ENCODE measurements around the gene RNF145.
A peak's percentile ranks its signal among the peaks of the same experiment; 100 is the strongest.
"Not testable (repeated sequence)": the region's sequence is repeated elsewhere in the genome, so short reads cannot be mapped to it uniquely, and the experiment has no call there.

Gene RNF145

DNA sequence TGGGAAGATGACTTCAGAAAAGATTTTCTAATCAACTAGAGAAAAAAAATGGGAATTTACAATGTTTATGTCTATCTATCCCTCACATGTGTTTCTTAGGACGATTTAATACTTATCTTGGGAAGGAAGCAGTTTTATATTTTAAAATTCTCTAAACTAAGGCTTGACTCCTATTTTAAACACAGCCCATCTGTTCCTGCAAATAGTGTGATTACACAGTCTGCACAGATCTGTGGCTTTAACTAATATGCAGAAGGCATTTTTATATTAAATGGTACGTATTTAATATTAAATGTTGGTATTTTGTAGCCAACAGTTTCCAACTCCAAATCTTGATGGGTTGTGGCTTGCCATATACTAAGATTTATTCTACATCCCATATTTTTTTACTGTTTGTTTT, 56.5 kb downstream of the RNF145 start:
- DNase-seq, result no peak

DNA sequence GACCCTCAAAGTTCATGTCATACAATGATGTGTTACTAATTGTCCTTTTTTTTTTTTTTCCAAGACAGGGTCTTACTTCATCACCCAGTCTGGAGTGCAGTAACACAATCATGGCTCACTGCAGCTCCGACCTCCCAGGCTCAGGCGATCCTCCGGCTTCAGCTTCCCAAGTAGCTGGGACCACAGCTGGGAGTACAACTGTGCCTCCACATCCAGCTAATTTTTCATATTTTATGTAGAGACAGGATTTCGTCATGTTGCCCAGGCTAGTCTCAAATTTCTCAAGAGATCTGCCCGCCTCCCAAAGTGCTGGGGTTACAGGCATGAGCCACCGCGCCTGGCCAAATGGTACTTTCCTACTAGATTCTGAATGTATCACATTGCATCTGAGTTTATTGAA, 60.3 kb downstream of the RNF145 start:
- DNase-seq, result no peak

DNA sequence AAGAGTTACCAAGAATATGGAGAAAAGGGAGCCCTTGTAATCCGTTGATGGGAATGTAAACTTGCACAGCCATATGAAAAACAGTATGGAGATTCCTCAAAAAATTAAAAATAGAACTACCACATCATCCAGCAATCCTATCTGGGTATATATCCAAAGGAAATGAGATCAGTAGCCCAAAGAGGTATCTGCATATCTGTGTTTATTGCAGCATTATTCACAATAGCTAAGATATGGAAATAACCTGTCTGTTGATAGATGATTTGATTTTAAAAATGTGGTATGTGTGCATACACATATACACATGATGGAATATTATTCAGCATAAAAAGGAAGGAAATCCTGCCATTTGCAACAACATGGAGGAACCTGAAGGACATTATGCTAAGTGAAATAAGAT, 61.4 kb downstream of the RNF145 start:
- no peak for DNase-seq

DNA sequence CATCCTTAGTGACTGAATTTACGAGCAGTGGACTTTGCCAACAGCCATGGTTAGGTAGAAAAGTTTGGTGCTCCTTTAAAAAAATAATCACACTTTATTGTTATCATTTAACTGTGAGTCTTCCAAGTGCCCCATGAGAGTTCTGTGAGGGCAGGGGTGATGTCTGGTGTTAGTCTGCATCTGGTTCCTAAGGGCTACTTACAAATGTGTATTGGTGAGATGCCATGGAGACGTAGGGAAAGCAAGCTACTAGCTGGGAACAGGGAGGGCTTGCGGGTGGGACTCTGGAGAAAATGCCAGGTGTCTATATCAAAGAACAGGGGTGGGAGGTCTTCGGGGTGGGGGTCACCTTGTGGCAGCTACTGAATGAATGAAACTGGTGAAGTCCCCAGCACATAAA, 62.5 kb downstream of the RNF145 start:
- DNase-seq, result no peak

DNA sequence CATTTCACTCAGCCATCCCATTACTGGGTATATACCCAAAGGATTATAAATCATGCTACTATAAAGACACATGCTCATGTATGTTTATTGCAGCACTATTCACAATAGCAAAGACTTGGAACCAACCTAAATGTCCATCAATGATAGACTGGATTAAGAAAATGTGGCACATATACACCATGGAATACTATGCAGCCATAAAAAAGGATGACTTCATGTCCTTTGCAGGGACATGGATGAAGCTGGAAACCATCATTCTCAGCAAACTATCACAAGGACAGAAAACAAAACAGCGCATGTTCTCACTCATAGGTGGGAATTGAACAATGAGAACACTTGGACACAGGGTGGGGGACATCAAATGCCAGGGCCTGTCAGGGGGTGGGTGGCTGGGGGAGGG, 64.2 kb downstream of the RNF145 start:
- not testable (repeated sequence) for DNase-seq

DNA sequence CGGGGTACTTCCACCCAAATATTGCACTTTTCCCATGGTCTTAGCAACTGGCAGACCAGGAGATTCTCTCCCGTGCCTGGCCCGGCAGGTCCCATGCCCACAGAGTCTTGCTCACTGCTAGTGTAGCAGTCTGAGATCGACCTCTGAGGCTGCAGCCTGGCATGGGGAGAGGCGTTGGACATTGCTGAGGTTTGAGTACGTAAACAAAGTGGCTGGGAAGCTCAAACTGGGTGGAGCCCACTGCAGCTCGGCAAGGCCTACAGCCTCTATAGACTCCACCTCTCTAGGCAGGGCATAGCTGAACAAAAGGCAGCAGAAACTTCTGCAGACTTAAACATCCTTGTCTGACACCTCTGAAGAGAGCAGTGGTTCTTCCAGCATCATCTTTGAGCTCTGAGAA, 69.6 kb downstream of the RNF145 start:
- no peak for DNase-seq

DNA sequence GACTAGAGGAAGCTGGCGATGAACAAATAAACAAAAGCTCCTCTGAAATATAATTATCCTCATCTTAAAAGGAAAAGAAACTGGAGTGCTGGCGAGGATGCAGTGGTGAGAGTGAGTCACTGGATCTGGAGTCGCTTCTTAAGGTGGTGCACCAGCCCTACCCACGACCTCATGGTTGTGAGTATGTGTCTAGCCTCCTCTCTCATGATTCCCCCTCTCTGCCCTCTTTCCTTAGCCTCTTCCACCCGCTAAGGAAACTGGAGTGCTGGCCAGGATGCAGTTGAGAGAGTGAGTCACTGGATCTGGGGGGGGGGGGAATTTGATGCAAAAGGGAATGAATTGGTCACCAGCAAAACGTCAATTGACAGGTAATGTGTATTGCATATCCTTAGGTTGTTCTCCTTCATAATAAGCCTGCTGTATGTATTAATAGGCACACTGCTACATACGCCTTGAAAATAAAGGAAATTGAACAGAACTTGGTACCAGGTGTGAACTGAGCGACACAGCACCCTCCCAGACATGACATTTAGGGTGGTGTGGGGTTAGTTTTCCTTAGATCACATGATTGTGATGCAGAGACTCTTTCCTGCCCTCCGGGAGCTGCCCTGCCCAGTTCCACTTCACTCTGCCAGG, 73.3 kb downstream of the RNF145 start:
- no peak for DNase-seq

DNA sequence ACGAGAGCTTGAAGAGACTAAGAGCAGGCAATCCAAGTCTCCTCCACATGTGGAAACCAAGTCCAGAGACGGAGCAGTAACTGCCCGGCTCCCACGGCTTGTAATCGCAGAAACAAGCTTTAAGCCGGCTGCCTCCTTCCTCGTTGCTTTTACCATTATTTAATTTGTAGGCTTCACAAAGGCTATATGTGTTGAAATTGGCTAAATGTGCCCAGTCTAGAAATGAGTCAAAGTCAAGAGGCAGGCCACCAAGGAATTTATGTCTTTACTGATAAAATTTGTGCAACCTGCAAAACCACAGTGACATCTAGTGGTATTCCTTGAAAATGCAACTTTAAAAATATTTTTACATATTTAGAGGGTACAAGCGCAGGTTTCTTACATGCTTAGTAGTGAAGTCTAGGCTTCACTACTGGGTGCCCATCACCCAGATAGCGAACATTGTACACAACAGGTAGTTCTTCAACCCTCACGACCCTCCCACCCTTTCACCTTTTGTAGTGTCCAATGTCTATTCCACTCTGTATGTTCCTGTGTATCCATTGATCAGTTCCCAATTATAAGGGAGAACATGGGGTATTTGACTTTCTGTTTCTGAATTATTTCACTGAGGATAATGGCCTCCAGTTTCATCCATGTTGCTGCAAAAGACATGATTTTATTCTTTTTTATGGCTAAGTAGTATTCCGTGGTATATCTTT, 76.2 kb downstream of the RNF145 start:
- DNase-seq, result peak; percentile 38

DNA sequence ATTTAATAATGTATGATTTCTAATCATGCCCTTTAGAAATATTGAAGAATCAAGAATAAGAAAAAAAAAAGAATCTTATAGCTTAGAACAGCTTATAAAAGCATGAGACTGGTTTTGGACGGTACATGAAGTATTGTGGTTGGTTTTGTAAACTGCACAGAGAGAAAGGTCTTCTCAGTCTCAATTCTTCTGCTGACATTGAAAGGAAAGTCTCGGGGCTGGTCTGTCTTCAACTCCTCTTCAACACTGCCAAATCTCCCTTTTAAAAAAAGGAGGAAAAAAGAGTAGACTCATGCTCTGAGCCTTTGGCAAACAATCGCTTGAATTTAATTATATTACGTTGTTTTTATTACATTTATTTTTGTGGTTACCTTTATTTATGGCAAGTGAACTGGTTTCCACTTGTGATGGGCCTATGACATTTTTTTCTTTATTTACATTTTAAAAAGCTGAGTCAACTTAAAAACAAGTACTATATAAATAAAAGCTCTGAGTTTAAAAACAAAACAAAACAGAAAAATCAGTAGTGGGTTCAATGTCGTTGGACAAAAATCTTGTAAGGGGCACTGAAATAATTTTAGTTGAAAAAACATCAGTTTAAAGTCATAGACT, 76.8 kb downstream of the RNF145 start:
- DNase-seq, result no peak

DNA sequence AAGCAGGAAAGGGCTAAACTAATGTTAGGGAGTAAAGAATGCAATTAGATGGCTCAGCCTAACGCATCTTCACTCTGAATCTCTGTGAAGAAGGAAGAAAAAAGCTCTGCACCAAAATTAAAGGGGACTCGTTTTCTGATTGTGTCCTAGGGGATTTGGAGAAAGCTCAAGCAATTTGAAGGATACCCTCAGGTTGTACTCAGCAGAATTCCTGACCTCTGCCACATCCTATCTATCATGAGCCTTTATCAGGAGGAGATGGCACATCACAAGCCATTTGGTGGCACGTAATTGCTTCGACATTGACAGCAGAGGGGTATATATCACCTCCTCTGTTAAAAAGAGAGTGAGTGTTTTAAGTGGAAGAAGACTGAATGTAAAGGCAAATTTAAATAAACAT, 77.4 kb downstream of the RNF145 start:
- no peak for DNase-seq

DNA sequence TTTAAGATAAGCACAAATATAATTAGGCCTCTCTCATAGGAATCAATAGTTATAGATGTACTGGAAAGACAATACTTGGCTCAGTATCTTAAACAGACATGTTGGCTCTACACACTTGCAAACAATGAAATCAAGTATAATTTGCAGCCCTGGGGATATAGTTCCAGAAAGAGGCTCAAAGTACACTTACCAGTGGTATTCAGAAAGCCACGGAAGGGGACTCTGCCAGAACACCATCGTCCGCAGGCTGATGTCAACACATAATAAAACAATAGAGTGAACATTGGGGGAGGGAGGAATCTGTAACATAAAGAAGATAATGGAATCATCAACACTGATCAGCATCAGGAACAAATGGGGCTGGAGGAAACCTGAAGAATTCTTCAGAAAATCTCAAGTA, 78.5 kb downstream of the RNF145 start:
- no peak for DNase-seq

DNA sequence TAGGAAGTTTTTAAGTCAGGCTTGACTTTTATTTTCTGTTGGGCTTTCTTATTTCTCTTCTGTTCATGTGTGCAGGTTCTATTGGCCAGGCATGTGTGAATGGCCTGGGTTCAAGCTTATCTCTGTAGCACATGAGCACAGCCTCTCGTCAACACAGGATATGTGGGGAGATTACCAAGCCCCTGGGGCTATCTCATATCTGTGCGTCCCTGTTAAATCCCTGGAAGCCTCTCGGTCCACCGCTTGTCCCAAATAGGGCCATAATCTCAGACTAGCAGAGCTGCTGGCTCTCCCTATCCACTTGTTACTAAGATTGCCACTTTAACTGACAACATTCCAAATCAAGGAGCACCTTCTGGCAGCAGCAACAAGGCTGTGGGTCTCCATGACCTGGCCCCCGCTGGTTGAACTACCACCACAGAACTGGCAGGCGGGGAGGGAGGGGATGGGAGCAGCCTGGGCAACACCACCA, 81.2 kb downstream of the RNF145 start:
- no peak for DNase-seq

DNA sequence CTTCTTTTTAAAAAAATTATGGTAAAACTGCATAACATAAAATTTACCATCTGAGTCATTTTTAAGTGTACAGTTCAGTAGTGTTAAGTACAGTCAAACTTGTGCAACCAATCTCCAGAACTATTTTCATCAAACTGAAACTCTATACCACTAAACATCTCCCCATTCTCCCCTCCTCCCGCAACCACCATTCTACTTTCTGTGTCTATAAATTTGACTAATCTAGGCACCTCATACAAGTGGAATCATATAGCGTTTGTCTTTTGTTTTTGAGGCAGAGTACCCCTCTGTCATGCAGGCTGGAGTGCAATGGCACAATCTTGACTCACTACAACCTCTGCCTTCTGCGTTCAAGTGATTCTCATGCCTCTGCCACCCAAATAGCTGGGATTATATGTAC, 85.7 kb downstream of the RNF145 start:
- no peak for DNase-seq

DNA sequence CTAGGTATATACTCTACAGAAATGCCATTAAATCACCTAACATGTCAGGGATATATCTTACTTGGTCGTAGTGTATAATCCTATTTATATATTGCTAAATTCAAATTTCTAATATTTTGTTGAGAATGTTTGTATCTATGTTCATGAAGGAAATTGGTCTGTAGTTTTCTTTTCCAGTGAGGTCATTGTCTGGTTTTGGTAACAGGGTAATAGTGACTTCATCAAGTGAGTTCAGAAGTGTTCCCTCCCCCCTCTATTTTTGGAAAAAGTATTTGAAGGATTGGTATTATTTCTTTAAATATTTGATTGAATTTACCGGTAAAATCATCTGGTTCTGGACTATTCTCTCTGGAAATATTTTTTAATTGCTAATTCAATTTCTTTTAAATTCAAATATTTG, 86.2 kb downstream of the RNF145 start:
- no peak for DNase-seq

DNA sequence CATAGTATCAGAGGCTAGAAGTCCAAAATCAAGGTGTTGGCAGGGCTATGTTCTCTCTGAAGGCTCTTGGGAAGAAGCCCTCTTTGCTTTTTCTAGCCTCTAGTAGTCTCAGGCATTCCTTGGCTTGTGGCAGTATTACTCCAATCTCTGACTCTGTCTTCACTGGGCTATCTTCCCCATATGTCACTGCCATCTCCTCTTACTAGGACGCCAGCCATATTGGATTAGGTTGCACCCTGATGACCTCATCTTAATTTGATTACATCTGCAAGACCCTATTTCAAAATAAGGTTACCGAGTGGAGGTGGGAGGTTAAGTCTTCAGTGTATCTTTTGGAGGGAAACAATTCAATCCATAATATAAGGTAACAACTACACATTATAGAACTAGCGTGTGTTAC, 88.3 kb downstream of the RNF145 start:
- DNase-seq, result no peak

DNA sequence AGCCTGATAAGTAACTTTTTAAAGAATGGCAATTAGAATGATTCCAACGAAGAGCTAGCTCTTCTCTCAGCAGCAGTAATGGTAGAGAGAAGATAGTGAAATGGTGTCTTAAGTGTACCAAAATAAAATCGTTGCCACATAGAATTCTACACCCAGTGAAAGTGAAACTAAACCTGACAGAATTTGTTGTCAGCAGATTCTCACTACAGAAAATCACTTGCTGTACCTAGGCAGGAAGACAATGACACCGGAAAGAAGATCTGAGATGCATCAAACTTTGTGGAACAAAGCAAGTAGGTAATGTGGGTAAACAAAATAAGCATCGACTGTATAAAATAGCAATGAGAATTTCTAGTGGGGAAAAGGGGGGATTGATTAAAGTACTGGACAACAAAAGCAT, 88.9 kb downstream of the RNF145 start:
- DNase-seq, result no peak

DNA sequence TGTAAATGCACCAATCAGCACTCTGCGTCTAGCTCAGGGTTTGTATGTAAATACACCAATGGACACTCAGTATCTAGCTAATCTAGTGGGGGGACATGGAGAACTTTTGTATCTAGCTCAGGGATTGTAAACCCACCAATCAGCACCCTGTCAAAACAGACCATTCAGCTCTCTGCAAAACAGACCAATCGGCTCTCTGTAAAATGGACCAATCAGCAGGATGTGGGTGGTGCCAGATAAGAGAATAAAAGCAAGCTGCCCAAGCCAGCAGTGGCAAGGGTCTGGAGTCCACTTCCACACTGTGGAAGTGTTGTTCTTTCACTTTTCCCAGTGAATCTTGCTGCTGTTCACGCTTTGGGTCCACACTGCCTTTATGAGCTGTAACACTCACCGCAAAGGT, 89.5 kb downstream of the RNF145 start:
- DNase-seq, result not testable (repeated sequence)

DNA sequence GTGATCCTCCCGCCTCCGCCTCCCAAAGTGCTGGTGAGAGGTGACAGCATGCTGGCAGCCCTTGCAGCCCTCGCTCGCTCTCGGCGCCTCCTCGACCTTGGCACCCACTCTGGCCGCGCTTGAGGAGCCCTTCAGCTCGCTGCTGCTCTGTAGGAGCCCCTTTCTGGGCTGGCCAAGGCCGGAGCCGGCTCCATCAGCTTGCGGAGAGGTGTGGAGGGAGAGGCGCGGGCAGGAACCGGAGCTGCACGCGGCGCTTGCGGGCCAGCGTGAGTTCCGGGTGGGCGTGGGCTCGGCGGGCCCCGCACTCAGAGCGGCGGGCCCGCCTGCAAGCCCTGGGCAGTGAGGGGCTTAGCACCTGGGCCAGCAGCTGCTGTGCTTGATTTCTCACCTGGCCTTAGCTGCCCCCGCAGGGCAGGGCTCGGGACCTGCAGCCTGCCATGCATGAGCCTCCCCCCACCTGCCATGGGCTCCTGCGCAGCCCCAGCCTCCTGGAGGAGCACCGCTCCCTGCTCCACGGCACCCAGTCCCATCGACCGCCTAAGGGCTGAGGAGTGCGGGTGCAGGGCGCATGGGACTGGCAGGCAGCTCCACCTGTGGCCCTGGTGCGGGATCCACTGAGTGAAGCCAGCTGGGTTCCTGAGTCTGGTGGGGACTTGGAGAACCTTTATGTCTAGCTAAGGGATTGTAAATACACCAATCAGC, 90.2 kb downstream of the RNF145 start:
- DNase-seq, result not testable (repeated sequence)

DNA sequence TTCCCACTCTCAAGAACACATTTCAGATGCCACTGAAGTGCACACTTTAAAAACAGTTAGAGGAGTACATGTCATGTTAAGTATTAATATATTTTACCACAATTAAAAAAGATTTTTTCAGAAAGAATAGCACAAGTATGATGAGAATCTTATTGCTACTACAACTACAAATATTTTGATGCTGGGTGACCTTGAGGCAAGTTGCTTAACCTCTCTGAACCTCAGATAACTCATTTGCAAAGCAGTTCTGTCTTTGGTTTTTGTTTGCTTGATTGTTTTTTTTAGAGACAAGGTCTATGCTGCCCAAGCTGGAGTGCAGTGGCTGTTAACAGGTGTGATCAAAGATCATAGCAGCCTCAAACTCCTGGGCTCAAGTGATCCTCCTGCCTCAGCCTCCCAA, 95.9 kb downstream of the RNF145 start:
- DNase-seq, result no peak

DNA sequence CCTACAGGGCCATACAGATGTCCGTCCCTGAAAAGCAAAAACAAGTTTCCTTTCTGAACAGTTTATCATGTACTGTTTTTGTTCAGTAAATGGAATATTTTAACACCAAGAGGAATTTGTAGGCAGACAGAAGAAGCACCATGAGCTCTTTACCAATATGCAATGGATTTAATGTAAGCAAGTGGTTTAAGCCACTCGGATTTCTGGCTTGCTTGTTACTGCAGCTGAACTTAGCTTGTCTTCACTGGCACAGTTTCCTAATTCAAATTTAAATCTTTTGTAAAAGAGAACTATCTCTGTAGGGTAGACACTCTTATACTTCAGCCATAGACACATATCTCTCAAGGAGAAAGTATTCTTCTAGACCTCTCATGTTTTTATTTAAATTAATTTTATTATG, 96.9 kb downstream of the RNF145 start:
- DNase-seq, result no peak

All from MV-4-11 (cell line).